H9 (cell line): ENCODE results near the gene PDGFB. TPM values are rescaled to one million over a fixed set of nuclear protein-coding genes. Genes with fewer than 3 reads are reported as not detected.

Source experiments
- DNase-seq: peaks from one replicate; pipeline ENCODE4 v3.0.0-alpha.2; 2017
- H2AFZ ChIP-seq: one replicate; pipeline ENCODE4 v1.6.1; 2013; ENCODE audit warnings: mild to moderate bottlenecking, low read length, control low read depth, moderate library complexity
- H2AK5ac ChIP-seq: 2 replicates; pipeline ENCODE4 v1.6.1; 2013; ENCODE audit warnings: low read length, control low read depth, mixed read lengths; ENCODE audit not compliant: insufficient read length
- H2BK120ac ChIP-seq: one replicate; pipeline ENCODE4 v1.6.1; 2013; ENCODE audit warnings: low read depth, mild to moderate bottlenecking, low read length, control low read depth, inconsistent platforms; ENCODE audit not compliant: poor library complexity, severe bottlenecking
- H2BK12ac ChIP-seq: 2 replicates; pipeline ENCODE4 v1.6.1; 2013; ENCODE audit warnings: low read length, control low read depth, mixed read lengths, low read depth; ENCODE audit not compliant: insufficient read length
- H2BK15ac ChIP-seq: 2 replicates; pipeline ENCODE4 v1.6.1; 2013; ENCODE audit warnings: low read depth, low read length, control low read depth
- H2BK20ac ChIP-seq: one replicate; pipeline ENCODE4 v1.6.1; 2013; ENCODE audit warnings: low read depth, mild to moderate bottlenecking, low read length, control low read depth, inconsistent platforms; ENCODE audit not compliant: poor library complexity, severe bottlenecking
- H2BK5ac ChIP-seq: 2 replicates; pipeline ENCODE4 v1.6.1; 2013; ENCODE audit warnings: low read length, control low read depth, mixed read lengths; ENCODE audit not compliant: insufficient read length
- H3K14ac ChIP-seq: 2 replicates; pipeline ENCODE4 v1.6.1; 2013; ENCODE audit warnings: low read length, control low read depth; ENCODE audit not compliant: insufficient read depth
- H3K18ac ChIP-seq: 2 replicates; pipeline ENCODE4 v1.6.1; 2013; ENCODE audit warnings: low read depth, mild to moderate bottlenecking, mixed read lengths, low read length, control low read depth; ENCODE audit not compliant: insufficient read length
- H3K23ac ChIP-seq: 2 replicates; pipeline ENCODE4 v1.6.1; 2013; ENCODE audit warnings: low read length, control low read depth, mixed read lengths, low read depth; ENCODE audit not compliant: insufficient read length
- H3K23me2 ChIP-seq: 2 replicates; pipeline ENCODE4 v1.6.1; 2013; ENCODE audit warnings: low read depth, mild to moderate bottlenecking, mixed read lengths, low read length, control low read depth; ENCODE audit not compliant: insufficient read length, poor library complexity, severe bottlenecking
- H3K27ac ChIP-seq: 2 replicates; pipeline ENCODE4 v1.5.1; 2013; ENCODE audit warnings: low read length, control low read depth, mixed read lengths, low read depth; ENCODE audit not compliant: insufficient read length
- H3K27me3 ChIP-seq: 2 replicates; pipeline ENCODE4 v1.6.1; 2013; ENCODE audit warnings: low read length, control low read depth, inconsistent platforms; ENCODE audit not compliant: insufficient read depth
- H3K4ac ChIP-seq: 2 replicates; pipeline ENCODE4 v1.6.1; 2013; ENCODE audit warnings: low read depth, mild to moderate bottlenecking, control low read depth, inconsistent platforms, low read length, moderate library complexity
- H3K4me1 ChIP-seq: 2 replicates; pipeline ENCODE4 v1.6.1; 2013; ENCODE audit warnings: low read length, control low read depth, inconsistent platforms; ENCODE audit not compliant: insufficient read depth
- H3K4me2 ChIP-seq: 2 replicates; pipeline ENCODE4 v1.6.1; 2013; ENCODE audit warnings: low read length, control low read depth, mixed read lengths; ENCODE audit not compliant: insufficient read length, insufficient read depth
- H3K56ac ChIP-seq: 2 replicates; pipeline ENCODE4 v1.6.1; 2013; ENCODE audit warnings: low read depth, mild to moderate bottlenecking, mixed read lengths, low read length, control low read depth; ENCODE audit not compliant: insufficient read length
- H3K79me1 ChIP-seq: 2 replicates; pipeline ENCODE4 v1.6.1; 2013; ENCODE audit warnings: low read depth, mild to moderate bottlenecking, moderate library complexity, low read length, control low read depth, inconsistent platforms; ENCODE audit not compliant: insufficient read depth, poor library complexity, severe bottlenecking
- H3K79me2 ChIP-seq: 2 replicates; pipeline ENCODE4 v1.6.1; 2013; ENCODE audit warnings: low read length, control low read depth, inconsistent platforms; ENCODE audit not compliant: insufficient read depth
- H3K9ac ChIP-seq: 2 replicates; pipeline ENCODE4 v1.6.1; 2013; ENCODE audit warnings: low read length, control low read depth, mixed read lengths; ENCODE audit not compliant: insufficient read length; ENCODE audit errors: extremely low read depth
- H3K9me3 ChIP-seq: one replicate; pipeline ENCODE4 v1.6.1; 2013; ENCODE audit warnings: low read depth, low read length, inconsistent platforms; ENCODE audit not compliant: control insufficient read depth
- H3T11ph ChIP-seq: one replicate; pipeline ENCODE4 v1.6.1; 2013; ENCODE audit warnings: mild to moderate bottlenecking, low read length, control low read depth, inconsistent platforms
- H4K20me1 ChIP-seq: one replicate; pipeline ENCODE4 v1.6.1; 2013; ENCODE audit not compliant: control insufficient read depth, insufficient read length, insufficient read depth
- H4K5ac ChIP-seq: 2 replicates; pipeline ENCODE4 v1.6.1; 2013; ENCODE audit warnings: low read depth, mild to moderate bottlenecking, mixed read lengths, low read length, control low read depth; ENCODE audit not compliant: insufficient read length
- H4K8ac ChIP-seq: replicated peaks from 2 replicates; pipeline ENCODE4 v1.6.1; 2013; ENCODE audit warnings: low read length, control low read depth, mixed read lengths, low read depth; ENCODE audit not compliant: insufficient read length
- H4K91ac ChIP-seq: 2 replicates; pipeline ENCODE4 v1.6.1; 2013; ENCODE audit warnings: low read depth, mild to moderate bottlenecking, moderate library complexity, mixed read lengths, low read length, control low read depth; ENCODE audit not compliant: insufficient read length
- H3K27ac Mint-ChIP-seq, 3 experiments: 2 replicates in 2 of 3; 3 replicates in 1 of 3; pipeline ENCODE4 v1.8.0; 2020 to 2021; ENCODE audit warnings: mixed read lengths in 3 of 3, mild to moderate bottlenecking in 1 of 3, moderate library complexity in 1 of 3
- H3K27me3 Mint-ChIP-seq: 2 replicates; pipeline ENCODE4 v1.8.0; 2021; ENCODE audit warnings: low read depth, mild to moderate bottlenecking, moderate library complexity, mixed read lengths
- H3K36me3 Mint-ChIP-seq, 3 experiments: 2 replicates in 2 of 3; 3 replicates in 1 of 3; pipeline ENCODE4 v1.8.0; 2020 to 2021; ENCODE audit warnings: low read depth in 3 of 3, mixed read lengths in 3 of 3; ENCODE audit not compliant: insufficient read depth in 1 of 3
- H3K4me1 Mint-ChIP-seq, 2 experiments: 2 replicates each; pipeline ENCODE4 v1.8.0; 2020; ENCODE audit warnings: mixed read lengths in 2 of 2
- H3K4me3 Mint-ChIP-seq, 2 experiments: 2 replicates in 1 of 2; 3 replicates in 1 of 2; pipeline ENCODE4 v1.8.0; 2020 to 2021; ENCODE audit warnings: mild to moderate bottlenecking in 2 of 2, mixed read lengths in 2 of 2, moderate library complexity in 1 of 2
- H3K9me3 Mint-ChIP-seq, 2 experiments: 2 replicates in 1 of 2; 3 replicates in 1 of 2; pipeline ENCODE4 v1.8.0; 2020; ENCODE audit warnings: mild to moderate bottlenecking in 2 of 2, mixed read lengths in 2 of 2, moderate library complexity in 1 of 2
- CTCF ChIP-seq: fragments of 200-600 bp; sonication (generic); conservative IDR thresholded peaks from 3 replicates; pipeline ENCODE4 v1.8.0; 2021; ENCODE audit warnings: antibody characterized with exemption, mild to moderate bottlenecking
- WGBS: extraction: QIAGEN DNeasy Blood & Tissue Kit; methylation state at CpG from one replicate; pipeline ENCODE4 v1.1.7; 2013; ENCODE audit warnings: missing lambda C conversion rate, low lambda C conversion rate, mixed read lengths; ENCODE audit not compliant: insufficient read length; ENCODE audit errors: extremely low coverage; 5-methylcytosine and 5-hydroxymethylcytosine counted together
- total RNA-seq: library from RNA; stranded (reverse); gene quantifications from 2 replicates; pipeline ENCODE4 v1.2.1, GENCODE V29; 2021

The PDGFB gene
- total RNA-seq, 1 experiment from 2014 or later = 6.1 TPM

DNA sequence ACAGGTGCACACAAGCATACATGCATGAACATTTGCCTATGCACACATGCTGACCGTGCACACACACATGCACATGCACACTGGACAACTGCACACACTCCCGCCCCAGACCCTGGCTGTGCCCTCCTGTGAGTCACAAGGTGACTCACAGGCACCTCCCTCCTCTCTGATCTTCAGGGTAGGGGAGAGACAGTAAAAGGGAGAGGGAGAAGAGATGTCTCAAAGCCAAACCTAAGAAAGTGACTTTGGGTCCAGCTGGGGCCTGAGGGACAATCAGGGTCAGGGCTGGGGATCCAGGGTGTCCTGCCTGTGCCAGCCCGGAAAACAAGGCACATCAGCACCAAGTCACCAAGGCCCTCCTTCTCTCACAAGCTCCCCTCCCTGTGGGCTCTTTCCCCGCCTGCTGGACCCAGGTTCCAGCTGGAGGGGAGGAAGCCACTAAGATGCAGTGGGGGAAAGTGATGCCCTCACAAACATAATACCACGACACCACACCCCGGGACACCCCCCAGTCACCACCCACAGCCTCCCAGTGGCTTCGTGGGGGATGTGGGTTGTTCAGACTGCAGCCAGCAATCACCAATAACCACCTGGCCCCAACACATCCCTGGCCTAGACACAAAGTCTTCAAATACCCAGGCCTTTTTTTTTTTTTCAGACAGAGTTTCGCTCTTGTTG is 39.3 kb downstream of the PDGFB start:
- Histone ChIP-seq H3K14ac (peak overlapping the region; percentile 69; the same call in 1 of the 2 replicates), H3K23me2 (no peaks in the 10 kb centered on the region), H3K9ac (no peak overlapping the region), H3K4me1 (no peaks in the 10 kb centered on the region; the same call in 1 of the 2 replicates), H3K27me3 (no peaks in the 10 kb centered on the region), H4K5ac (no peak overlapping the region), H3K4ac (no peak overlapping the region), H3K79me1 (no peaks in the 10 kb centered on the region), H3K18ac (no peak overlapping the region), H3K23ac (no peak overlapping the region), H2BK15ac (no peak overlapping the region), H3T11ph (no peak overlapping the region), H3K9me3 (no peaks in the 10 kb centered on the region), H3K79me2 (no peaks in the 10 kb centered on the region), H2AK5ac (no peak overlapping the region), H2AFZ (no peak overlapping the region), H2BK5ac (no peak overlapping the region), H3K56ac (no peak overlapping the region), H2BK20ac (no peak overlapping the region), H3K4me2 (no peak overlapping the region), H2BK12ac (no peak overlapping the region), H2BK120ac (no peak overlapping the region), H4K91ac (no peak overlapping the region), H4K20me1 (no peaks in the 10 kb centered on the region), H3K27ac (no peak overlapping the region), H4K8ac (no peak overlapping the region)
- peaks cover 5% of the 10 kb centered on the region for H3K27me3 Mint-ChIP-seq
- no peak for TF ChIP-seq CTCF
- H3K4me1 Mint-ChIP-seq = peaks cover 17 to 27% of the 10 kb centered on the region in 2 experiments
- DNase-seq = peak; percentile 33
- H3K4me3 Mint-ChIP-seq = no peak overlapping the region
- peaks cover 0 to 3% of the 10 kb centered on the region in 2 experiments; a peak in 1 of 5 replicates for H3K9me3 Mint-ChIP-seq
- no peaks in the 10 kb centered on the region; a peak in 2 of 7 replicates for H3K36me3 Mint-ChIP-seq
- no CpG with 5 or more reads among the region's 8 CpGs for WGBS
- H3K27ac Mint-ChIP-seq = peak overlapping the region in 2 of 3 experiments; percentile 36 to 79; a peak in 1 of 7 replicates
